NCI-H82 (cell line): Measurements from ENCODE around the gene CUBN.

Experiments used
- DNase-seq: peaks from one replicate; lab custom pipeline; 2025; lab: John Stamatoyannopoulos, UW

Gene CUBN

GRCh38 chr10:16867556-16867955 is 262.1 kb downstream of the CUBN start:
- DNase-seq = no peak

- no peak for DNase-seq
These were observed 262.9 kb downstream of the CUBN start for GRCh38 chr10:16866541-16867275.

- DNase-seq = no peak
These were observed 263.8 kb downstream of the CUBN start for GRCh38 chr10:16865766-16866165.

- DNase-seq = no peak
These were observed 265.8 kb downstream of the CUBN start for GRCh38 chr10:16863766-16864165.

- no peak for DNase-seq
These were observed 272.2 kb downstream of the CUBN start for GRCh38 chr10:16857419-16857818.

GRCh38 chr10:16856567-16856966 is 273.0 kb downstream of the CUBN start:
- no peak for DNase-seq

- no peak for DNase-seq
These were observed 273.5 kb downstream of the CUBN start for GRCh38 chr10:16856092-16856491.

GRCh38 chr10:16854623-16855022 is 275.0 kb downstream of the CUBN start:
- no peak for DNase-seq

GRCh38 chr10:16853809-16854208 is 275.8 kb downstream of the CUBN start:
- DNase-seq = no peak

- peak; percentile 11 for DNase-seq
These were observed 276.4 kb downstream of the CUBN start for GRCh38 chr10:16853201-16853600.

GRCh38 chr10:16852624-16853023 is 277.0 kb downstream of the CUBN start:
- no peak for DNase-seq

- DNase-seq = no peak
These were observed 281.0 kb downstream of the CUBN start for GRCh38 chr10:16848562-16849154.

- no peak for DNase-seq
These were observed 282.0 kb downstream of the CUBN start for GRCh38 chr10:16847644-16848043.

- DNase-seq = no peak
These were observed 284.4 kb downstream of the CUBN start for GRCh38 chr10:16845248-16845647.

GRCh38 chr10:16843252-16843870 is 286.2 kb downstream of the CUBN start:
- peak; percentile 85 for DNase-seq

- no peak for DNase-seq
These were observed 294.4 kb downstream of the CUBN start for GRCh38 chr10:16835228-16835627.

- no peak for DNase-seq
These were observed 297.1 kb downstream of the CUBN start for GRCh38 chr10:16832351-16833080.

- no peak for DNase-seq
These were observed 300.9 kb downstream of the CUBN start for GRCh38 chr10:16828701-16829175.

- peak; percentile 87 for DNase-seq
These were observed 301.5 kb downstream of the CUBN start for GRCh38 chr10:16828114-16828568.

- peak; percentile 9 for DNase-seq
These were observed 302.1 kb downstream of the CUBN start for GRCh38 chr10:16827474-16827873.

GRCh38 chr10:16822726-16823360 is 306.8 kb downstream of the CUBN start:
- no peak for DNase-seq

- no peak for DNase-seq
These were observed 307.6 kb downstream of the CUBN start for GRCh38 chr10:16822027-16822426.
